Coronary artery (tissue), 2 donors: Measurements from ENCODE around the gene USP46.

Source experiments
- DNase-seq: peaks from one replicate; pipeline ENCODE4 v3.0.0-alpha.2; 2017; ENCODE audit warnings: low spot score
- H3K27ac ChIP-seq, 2 donors: fragments of 200-600 bp; sonication (generic); one replicate each; pipeline ENCODE4 v1.5.1; 2016 to 2019
- H3K4me3 ChIP-seq: fragments of 200-600 bp; sonication (generic); 2 replicates; pipeline ENCODE4 v1.5.1; 2016; ENCODE audit warnings: mild to moderate bottlenecking, moderate library complexity
- CTCF ChIP-seq: fragments of 200-600 bp; sonication (generic); IDR thresholded peaks from one replicate; pipeline ENCODE4 v1.5.1; 2019; ENCODE audit warnings: antibody characterized with exemption

The USP46 gene

GRCh38 chr4:52645300-52645699, 13.8 kb downstream of the USP46 start:
- DNase-seq = no peak
- no peak for TF ChIP-seq CTCF
- Histone ChIP-seq H3K4me3 (no peak overlapping the region), H3K27ac (no peak overlapping the region)

GRCh38 chr4:52643785-52644244, 15.3 kb downstream of the USP46 start:
- H3K27ac ChIP-seq = peak overlapping the region; percentile 12 to 69
- H3K4me3 ChIP-seq = no peak overlapping the region
- DNase-seq = no peak
- no peak for TF ChIP-seq CTCF

- DNase-seq = no peak
- TF ChIP-seq CTCF = no peak
- Histone ChIP-seq H3K4me3 (no peak overlapping the region), H3K27ac (peak overlapping the region in 1 of 2 donors; percentile 69)
Measured at GRCh38 chr4:52643190-52643589, 15.9 kb downstream of the USP46 start.

GRCh38 chr4:52641854-52642563, 17.1 kb downstream of the USP46 start:
- no peak overlapping the region for H3K4me3 ChIP-seq
- no peak for DNase-seq
- TF ChIP-seq CTCF = no peak
- H3K27ac ChIP-seq = peak overlapping the region; percentile 27 to 67

- Histone ChIP-seq H3K4me3 (peak overlapping the region; percentile 8), H3K27ac (peak overlapping the region; percentile 36 to 67)
- TF ChIP-seq CTCF = no peak
- DNase-seq = no peak
Measured at GRCh38 chr4:52640808-52641565, 18.1 kb downstream of the USP46 start.

GRCh38 chr4:52638717-52639116, 20.4 kb downstream of the USP46 start:
- TF ChIP-seq CTCF = no peak
- no peak overlapping the region for H3K27ac ChIP-seq

More at GRCh38 chr4:52638717-52639116, 20.4 kb downstream of the USP46 start:
- no peak for DNase-seq
- no peak overlapping the region for H3K4me3 ChIP-seq
